GM18502 (cell line): Measurements from ENCODE around the gene AP3S2.
"Not testable (repeated sequence)": the region's sequence is repeated elsewhere in the genome, so short reads cannot be mapped to it uniquely, and the experiment has no call there.

Experiments
- ATAC-seq: cut with Tn5 transposase; IDR thresholded peaks from one replicate; pipeline ENCODE4 v1.9.1; 2021; ENCODE audit warnings: mild to moderate bottlenecking; ENCODE audit not compliant: unreplicated experiment, poor library complexity

Gene AP3S2

DNA sequence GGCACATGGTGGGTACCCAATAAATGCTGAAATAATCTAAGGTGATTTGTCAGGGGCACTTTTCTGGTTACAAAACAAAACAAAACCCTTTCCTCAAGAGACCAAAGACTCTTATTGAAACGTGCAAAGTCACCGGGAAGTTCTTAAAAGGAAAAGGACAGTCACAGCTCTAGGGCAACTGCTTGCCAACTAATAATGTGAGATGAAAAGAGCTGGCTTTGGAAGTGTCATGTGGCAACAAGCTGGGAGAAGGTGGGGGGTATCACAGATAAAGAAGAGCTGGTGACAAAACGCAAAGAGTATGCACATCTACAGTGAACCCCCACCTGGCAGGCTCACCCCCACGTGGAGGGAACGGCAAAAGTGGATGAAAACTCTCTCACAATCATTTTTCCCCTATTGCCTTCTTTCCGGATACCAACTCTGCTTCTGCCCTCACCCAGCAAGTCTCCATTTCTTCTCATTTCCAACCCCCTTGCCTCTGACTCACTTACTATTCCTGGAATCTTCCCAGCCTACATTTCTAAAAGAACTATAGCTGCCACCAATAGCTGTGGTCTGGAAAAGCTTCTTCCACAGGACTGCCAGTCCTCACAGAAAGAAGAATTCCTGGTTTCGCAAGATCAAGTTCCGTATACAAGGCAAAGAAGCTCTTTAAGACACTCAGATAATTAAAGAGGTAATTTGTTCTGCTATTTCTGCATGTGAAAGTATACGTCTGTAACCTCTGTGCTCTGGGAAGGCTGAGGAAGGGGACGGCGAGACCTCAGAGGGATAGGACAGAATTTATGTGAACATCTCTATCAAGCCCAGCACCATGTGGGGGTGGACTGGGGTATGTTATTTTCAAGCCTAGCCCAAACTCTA lies 57.3 kb downstream of the AP3S2 start:
- ATAC-seq = no peak

DNA sequence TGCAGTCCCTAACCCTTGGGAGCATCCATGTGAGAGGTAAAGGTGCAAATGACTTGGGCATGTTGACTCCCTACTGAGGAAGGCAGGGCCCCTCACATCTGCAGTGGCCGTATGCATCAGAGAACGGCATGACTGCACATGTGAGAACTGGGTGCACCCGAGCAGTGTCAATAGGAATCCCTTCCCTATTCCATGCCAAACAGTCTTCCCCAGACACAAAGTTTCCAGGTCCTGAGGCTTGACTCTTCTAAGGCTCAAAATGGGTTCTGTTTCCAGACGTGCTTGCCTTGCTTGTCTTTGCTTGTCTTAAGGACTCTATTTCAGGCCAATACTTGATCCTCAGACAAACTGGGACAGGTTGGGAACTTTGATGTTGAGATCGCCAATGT lies 58.6 kb downstream of the AP3S2 start:
- no peak for ATAC-seq

DNA sequence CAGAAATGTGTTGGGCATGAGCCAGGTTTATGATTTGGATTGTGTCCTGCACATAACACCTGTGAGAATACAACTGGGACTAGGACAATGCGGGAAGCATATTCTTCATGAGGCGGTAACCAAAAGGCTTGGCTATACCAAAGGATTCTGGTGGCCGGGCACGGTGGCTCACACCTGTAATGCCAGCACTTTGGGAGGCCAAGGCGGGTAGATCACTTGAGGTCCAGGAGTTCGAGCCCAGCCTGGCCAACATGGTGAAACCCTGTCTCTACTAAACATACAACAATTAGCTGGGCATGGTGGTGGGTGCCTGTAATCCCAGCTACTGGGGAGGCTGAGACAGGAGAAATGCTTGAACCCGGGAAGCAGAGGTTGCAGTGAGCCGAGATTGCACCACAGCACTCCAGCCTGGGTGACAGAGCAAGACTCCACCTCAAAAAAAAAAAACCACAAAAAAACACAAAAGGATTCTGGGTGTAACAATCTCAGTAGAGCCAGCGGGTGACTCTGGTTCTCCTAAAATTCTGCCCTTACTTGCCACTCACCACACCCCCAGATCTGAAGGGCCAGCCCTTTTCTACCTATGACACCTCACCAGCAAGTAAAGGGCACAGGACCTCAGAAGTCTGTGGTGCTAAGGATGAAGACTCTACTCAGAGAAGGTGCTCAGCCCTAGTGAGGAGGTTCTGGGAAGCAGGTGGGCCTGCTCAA lies 59.2 kb downstream of the AP3S2 start:
- not testable (repeated sequence) for ATAC-seq

DNA sequence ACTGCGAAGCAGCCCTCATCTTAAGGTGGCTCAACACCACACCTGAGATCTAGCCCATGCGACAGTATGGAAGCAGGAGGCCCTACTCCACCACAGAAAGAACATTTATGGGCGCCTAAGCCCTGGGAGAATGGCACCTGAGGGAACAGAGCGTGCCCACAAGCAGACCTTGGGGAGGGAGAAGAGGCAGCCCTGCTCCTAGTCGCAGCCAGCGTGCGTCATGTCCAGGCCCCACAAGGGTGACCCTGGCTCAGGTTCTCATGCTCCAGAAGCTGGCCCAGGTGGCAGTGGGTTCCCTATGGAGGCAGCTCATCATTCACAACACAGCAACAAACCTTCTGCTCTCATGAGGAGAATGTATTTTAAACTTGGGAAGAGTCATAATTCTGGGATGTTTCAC lies 59.8 kb downstream of the AP3S2 start:
- ATAC-seq = no peak

- ATAC-seq = no peak
Observed at GRCh38 chr15:89830639-89831038, 63.2 kb downstream of the AP3S2 start.

GRCh38 chr15:89829616-89830440 lies 64.0 kb downstream of the AP3S2 start:
- ATAC-seq = no peak

GRCh38 chr15:89829161-89829560 lies 64.6 kb downstream of the AP3S2 start:
- no peak for ATAC-seq

DNA sequence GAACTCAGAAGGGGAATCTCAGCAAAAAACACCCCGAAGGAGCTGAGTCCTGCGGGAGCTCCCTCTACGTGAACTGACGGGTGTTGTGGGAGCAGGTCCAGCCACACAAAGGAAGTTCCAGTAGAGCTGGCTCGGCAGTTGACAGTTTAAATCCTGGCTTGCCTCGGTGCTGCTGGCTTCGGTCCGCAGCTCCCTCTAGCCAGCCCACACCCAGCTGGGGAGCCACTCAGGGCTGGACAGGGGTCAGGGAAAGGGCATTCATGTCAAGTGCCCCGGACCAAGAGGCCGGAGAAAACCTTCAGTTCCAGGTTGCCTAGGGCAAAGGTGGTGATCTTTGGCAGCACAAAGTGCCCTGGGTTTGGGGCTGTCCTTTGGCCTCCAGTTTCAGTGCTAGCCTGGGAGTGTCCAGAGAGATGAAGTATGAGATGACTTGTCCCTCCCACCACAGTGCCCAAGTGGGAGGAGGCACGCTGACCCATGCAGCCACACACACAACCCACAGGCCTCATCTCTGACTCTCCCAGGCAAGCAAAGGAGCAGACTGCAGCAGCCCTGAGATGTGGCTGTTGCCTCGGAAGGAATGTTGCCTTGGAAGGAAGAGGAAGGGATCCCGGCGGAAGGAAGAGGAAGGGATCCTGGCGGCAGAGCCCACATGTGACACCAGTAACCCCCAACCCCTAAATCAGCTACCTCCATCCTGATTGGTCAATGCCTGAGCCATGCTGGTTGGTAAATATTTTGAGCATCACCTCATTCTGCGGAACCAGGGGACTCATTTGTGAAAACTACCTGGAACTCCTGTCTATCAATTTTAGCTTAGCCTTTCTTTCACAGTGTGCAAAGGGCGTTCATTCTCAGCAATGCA lies 65.3 kb downstream of the AP3S2 start:
- ATAC-seq = no peak

DNA sequence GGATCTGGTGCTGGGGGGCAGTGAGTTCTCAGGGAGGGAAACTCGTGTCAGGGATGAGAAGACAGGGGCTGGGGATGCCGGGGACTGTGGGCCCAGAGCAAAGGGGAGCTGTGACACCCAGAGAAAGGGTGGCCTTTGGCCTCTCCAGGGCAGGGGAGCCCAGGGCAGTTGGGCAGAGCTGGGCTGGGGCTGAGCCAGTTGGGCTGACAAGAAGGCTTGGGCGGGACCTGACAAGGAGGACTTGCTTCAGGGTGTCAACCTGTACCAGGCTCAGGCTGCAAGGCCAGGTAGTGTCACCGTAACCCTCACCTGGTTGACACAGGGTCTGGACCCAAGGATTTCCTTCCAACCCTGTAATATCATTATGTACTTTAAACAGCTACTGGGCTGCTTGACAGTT lies 66.0 kb downstream of the AP3S2 start:
- ATAC-seq = no peak

DNA sequence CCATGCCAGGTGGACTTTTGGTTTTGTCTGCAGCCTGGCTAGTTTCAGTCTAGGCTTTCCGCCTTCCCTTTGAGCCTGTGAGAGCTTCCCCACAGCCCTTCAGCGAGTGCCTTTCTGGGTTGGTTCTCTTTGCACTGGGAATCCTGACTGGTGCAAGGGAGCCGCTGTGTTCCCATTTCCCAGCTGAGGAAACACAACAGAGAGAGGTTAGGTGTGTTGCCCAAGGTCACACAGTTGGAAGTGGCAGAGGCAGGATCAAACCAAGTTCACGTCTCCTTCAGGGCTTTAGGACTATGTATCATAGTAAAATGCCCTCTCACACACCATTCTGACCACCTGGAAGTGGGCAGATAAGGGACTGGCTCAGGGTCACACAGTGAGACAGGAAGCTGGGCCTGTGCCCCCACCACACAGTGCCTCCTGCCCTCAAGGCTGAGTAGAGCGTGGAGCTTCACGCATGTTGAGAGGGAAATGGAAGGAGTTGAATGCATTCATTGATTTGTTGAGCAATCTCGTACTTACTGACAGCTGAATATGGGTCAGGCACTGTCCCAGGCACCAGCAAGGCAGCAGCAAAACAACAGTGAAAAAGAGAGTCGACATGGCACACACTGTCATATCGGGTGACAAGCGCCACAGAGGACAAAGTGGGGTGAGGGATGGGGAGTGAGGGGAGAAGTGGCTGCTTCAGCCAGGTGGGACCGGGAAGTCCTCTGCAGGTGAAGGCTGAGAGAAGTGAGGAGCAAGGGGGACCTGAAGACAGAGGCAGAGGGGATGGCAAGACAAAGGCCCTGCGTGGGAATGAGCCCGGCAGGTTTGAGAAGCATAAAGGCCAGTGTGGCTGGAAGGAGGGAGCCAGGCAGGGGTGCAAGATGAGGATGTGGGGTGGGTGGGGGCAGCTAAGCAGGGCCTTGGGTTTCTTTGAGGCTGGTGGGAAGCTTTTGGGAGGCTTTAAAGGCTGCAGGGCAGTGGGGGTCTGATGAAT lies 66.8 kb downstream of the AP3S2 start:
- ATAC-seq = no peak

DNA sequence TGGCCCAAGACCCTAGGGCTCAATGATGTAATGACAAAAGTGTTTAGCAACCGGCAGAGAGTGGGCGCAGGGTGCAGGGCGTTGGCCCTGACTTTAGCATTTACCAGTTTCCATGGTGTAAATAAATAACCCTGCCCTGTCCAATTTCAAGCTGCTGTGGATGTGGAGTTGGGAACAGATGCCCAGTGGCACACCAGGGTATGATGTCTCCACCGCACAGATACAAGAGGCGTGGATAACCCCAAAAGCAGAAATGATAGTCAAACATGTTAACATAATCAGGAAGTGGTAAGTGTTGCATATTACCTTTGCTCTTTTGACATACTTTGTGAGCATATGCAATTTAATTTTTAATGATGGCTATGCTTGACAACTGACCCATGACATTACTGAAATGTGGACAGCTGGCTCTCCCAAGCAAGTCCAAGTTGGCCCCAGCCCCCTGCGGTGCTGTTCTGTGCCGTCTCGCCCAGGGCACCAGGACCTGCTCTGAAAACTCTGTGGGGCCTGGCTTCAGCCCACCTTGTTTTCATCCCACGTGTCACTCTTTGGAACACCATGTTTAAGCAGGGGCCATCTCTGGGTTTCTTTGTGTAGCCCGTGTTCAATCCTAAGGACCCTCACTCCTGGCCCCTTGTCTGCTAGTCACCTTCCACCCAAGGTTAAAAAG lies 68.4 kb downstream of the AP3S2 start:
- no peak for ATAC-seq

GRCh38 chr15:89824607-89824867 lies 69.3 kb downstream of the AP3S2 start:
- ATAC-seq = no peak

DNA sequence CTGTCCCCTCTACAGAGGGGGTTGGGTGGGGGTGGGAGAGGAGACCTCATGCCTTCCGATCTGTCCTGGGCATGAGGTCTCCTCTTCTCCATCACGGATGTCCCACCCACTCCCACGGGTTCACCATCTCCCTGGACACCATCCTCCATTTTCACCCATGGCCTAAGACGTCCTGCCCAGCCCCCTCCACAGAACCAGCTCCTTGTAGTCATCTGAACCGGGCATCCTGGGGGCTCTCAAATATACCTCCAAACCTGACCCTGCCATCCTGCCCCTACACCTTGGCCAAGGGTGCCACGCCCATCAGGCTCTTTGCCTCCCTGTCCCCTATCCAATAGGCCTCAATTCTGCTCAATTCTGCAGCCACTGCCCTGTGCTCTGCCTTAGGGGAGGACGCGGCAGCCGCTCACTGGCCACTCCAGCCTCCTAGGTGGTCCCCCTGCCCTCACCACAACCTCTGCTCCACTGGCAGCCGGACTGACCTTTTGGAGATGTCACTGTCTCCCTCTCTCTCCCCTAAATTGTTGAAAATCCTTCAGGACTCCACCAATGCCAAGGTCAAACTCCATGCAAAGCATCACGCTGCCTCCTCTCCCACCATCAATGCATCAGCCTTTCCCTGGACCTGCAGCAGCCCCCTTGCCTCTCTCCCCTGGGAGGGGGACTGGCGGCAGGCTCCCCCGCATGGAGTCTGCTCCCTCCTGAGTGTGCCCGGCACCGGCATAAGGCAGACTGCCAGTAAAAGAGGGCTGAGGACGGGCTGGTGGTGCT lies 69.8 kb downstream of the AP3S2 start:
- no peak for ATAC-seq

DNA sequence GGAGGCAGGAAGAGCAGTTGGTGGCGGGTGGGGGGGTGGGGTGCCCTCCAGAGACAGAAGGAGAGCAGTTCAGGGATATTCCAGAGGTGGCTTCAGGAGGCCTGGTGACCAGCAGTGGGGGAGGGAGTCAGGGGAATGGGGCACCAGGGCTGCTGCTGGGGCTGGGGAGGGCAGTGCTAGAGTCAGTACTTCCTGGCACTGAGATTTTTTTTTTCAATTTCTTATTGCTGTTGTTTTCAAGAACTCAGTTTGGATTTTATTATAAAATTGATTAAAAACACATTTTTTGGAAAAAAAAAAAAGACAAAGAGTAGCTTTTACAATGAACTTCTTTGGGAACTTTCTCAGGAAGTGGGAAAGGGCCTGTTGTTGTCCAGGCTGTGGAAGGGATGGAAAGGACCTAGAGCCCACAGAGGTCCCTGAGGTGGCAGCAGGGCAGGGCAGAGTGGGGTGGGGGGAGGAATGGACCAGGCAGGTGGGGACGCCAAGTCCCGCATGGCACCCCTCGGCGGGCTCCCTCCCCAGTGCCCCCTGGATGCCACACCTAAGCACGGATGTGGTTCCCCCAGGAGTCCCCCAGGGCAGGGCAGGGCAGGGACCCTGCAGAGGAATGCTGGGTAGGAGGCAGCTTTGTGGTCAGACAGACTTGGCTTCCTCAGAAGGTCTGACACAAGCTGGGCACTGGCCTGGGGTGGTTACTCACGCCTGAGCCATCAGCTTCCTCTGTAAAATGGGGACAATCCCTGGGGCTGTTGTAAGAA lies 70.7 kb downstream of the AP3S2 start:
- ATAC-seq = no peak

DNA sequence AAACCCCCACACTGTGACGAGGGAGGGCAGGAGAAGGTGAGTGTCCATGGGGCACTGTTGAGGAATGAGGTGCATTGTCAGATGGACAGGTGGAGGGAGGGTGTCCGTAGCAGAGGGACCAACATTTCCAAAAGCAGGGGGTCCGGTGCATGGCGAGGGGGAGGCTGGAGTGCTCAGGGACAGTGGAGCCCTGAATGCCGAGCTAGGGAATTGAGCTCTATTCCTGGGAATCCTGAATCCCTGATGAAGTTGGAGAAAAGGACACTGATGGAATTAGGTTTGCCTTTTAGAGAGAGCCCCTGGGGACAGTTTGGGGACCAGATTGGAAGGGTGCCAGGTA lies 71.2 kb downstream of the AP3S2 start:
- no peak for ATAC-seq

DNA sequence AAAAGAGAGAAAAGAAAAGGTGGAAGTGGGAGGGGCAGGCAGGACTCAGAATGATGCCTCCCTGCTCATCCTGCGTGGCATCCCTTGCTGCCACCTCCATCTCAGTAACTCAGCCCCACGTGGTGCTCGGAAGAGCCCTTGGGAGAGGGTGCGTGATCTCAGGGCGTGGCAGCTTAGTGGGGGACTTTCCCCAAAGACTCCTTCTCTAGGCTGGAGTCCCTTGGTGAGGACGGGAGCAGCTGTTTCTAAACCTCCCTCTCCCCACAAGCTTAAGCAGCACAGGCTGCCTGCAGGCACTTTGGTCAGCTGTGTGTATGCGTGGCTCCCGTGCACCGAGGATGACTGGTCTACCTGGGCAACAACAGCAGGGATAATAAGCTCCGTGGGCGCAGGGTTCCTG lies 71.8 kb downstream of the AP3S2 start:
- ATAC-seq = peak; percentile 44
